HepG2 (cell line): ENCODE data around the gene CTNND2. TPM values are rescaled to one million over a fixed set of nuclear protein-coding genes. Genes with fewer than 3 reads are reported as not detected.

Source experiments
- ATAC-seq: fragments of 200-7000 bp; cut with Tn5 transposase; 3 replicates; pipeline ENCODE4 v1.9.1; 2020; ENCODE audit warnings: mild to moderate bottlenecking, moderate library complexity
- BruUV-seq: library from RNA; stranded (reverse); fragments of 400-500 nt; replicated peaks from 2 replicates; lab custom pipeline; 2021; lab: Mats Ljungman, UMichigan
- CTCF ChIA-PET: fragments of 300-600 bp; formaldehyde crosslinking; extraction: SDS; loops from one replicate; lab custom pipeline; 2021; ENCODE audit warnings: low total read pairs, inconsistent platforms, low intra/inter-chr PET ratio; lab: Yijun Ruan, JAX
- POLR2A ChIA-PET: fragments of 350-600 bp; sonication (Branson Sonifier 250); formaldehyde crosslinking; loops from one replicate; lab custom pipeline; 2020; ENCODE audit warnings: antibody characterized with exemption, inconsistent platforms; lab: Yijun Ruan, JAX
- DNase-seq: peaks from one replicate; pipeline ENCODE4 v3.0.0-alpha.2; 2015; ENCODE audit warnings: low spot score
- FAIRE-seq: peaks from 3 replicates; lab custom pipeline; 2011; peaks lifted over from hg19 to GRCh38; lab: Jason Lieb, UNC
- H2AFZ ChIP-seq: one replicate; pipeline ENCODE4 v1.6.1; 2011; ENCODE audit warnings: low read length, inconsistent platforms
- H3K27ac ChIP-seq: fragments of 300-600 bp; 3 replicates; pipeline ENCODE4 v1.8.0; 2011; ENCODE audit warnings: mixed run types, mild to moderate bottlenecking, mixed read lengths, low read length, inconsistent platforms; ENCODE audit not compliant: insufficient read depth; ENCODE audit errors: extremely low read length
- H3K27me3 ChIP-seq, 2 experiments: fragments of 200-600 bp in 1 of 2; 2 replicates in 1 of 2; 3 replicates in 1 of 2; pipeline versions ENCODE4 v1.6.0 to v1.8.0; 2011; ENCODE audit warnings: low read length in 2 of 2, mild to moderate bottlenecking in 2 of 2, moderate library complexity in 2 of 2, inconsistent platforms in 1 of 2; ENCODE audit not compliant: insufficient read depth in 2 of 2, control insufficient read depth in 1 of 2
- H3K36me3 ChIP-seq, 2 experiments: fragments of 200-600 bp in 1 of 2; replicated peaks in 1 of 2; 2 replicates in 1 of 2; 3 replicates in 1 of 2; pipeline versions ENCODE4 v1.5.1 to v1.8.0; 2011; ENCODE audit warnings: low read length in 2 of 2, inconsistent platforms in 1 of 2; ENCODE audit not compliant: insufficient read depth in 2 of 2, control insufficient read depth in 1 of 2
- H3K4me1 ChIP-seq: 2 replicates; pipeline ENCODE4 v1.5.1; 2012; ENCODE audit warnings: low read length, inconsistent platforms; ENCODE audit not compliant: insufficient read depth
- H3K4me2 ChIP-seq: 2 replicates; pipeline ENCODE4 v1.6.0; 2011; ENCODE audit warnings: low read depth, low read length, inconsistent platforms
- H3K4me3 ChIP-seq, 3 experiments: fragments of 200-600 bp in 1 of 3; sonication (generic), shearing (Covaris generic) in 1 of 3; replicated peaks in 1 of 3; 2 replicates each; pipeline ENCODE4 v1.5.1; 2011 to 2016; ENCODE audit warnings: low read length in 3 of 3, inconsistent platforms in 2 of 3, low read depth in 2 of 3, mild to moderate bottlenecking in 2 of 3, control low read depth in 1 of 3, mixed read lengths in 1 of 3; ENCODE audit not compliant: insufficient read depth in 1 of 3
- H3K79me2 ChIP-seq: one replicate; pipeline ENCODE4 v1.6.1; 2011; ENCODE audit warnings: low read length, inconsistent platforms; ENCODE audit not compliant: insufficient read depth
- H3K9ac ChIP-seq: 2 replicates; pipeline ENCODE4 v1.6.0; 2011; ENCODE audit warnings: mild to moderate bottlenecking, low read depth, low read length, inconsistent platforms; ENCODE audit not compliant: insufficient read depth
- H3K9me3 ChIP-seq: 2 replicates; pipeline ENCODE4 v1.5.1; 2012; ENCODE audit warnings: mild to moderate bottlenecking, low read length
- H4K20me1 ChIP-seq: 2 replicates; pipeline ENCODE4 v1.6.0; 2011; ENCODE audit warnings: inconsistent platforms, mild to moderate bottlenecking, low read length, moderate library complexity; ENCODE audit not compliant: insufficient read depth
- CAMTA2 ChIP-seq: sonication (generic); formaldehyde crosslinking; IDR thresholded peaks from 2 replicates; pipeline ENCODE4 v1.4.0; 2020; ENCODE audit warnings: mild to moderate bottlenecking, missing genetic modification reagents, borderline replicate concordance
- CC2D1A ChIP-seq: sonication (generic); formaldehyde crosslinking; IDR thresholded peaks from 2 replicates; pipeline ENCODE4 v1.8.1; 2023; ENCODE audit warnings: mild to moderate bottlenecking, missing genetic modification reagents
- GATAD1 ChIP-seq: IDR thresholded peaks from 2 replicates; pipeline ENCODE4 v1.6.1; 2016; ENCODE audit warnings: missing genetic modification reagents, missing compliant biosample characterization
- PHB2 ChIP-seq: fragments of 450-650 bp; IDR thresholded peaks from 2 replicates; pipeline ENCODE4 v1.6.1; 2018; ENCODE audit not compliant: partially characterized antibody
- RCOR2 ChIP-seq: IDR thresholded peaks from 2 replicates; pipeline ENCODE4 v1.6.1; 2016; ENCODE audit warnings: missing biosample characterization, missing genetic modification reagents
- SIN3A ChIP-seq: IDR thresholded peaks from 2 replicates; pipeline ENCODE4 v1.6.1; 2011; ENCODE audit warnings: low read depth, mild to moderate bottlenecking, control low read depth, low read length, borderline replicate concordance
- TSC22D2 ChIP-seq: sonication (generic); formaldehyde crosslinking; IDR thresholded peaks from 2 replicates; pipeline ENCODE4 v1.5.1; 2020; ENCODE audit warnings: missing genetic modification reagents, mild to moderate bottlenecking, borderline replicate concordance
- ZNF496 ChIP-seq: sonication (generic); formaldehyde crosslinking; IDR thresholded peaks from 2 replicates; pipeline ENCODE4 v1.8.1; 2023; ENCODE audit warnings: mild to moderate bottlenecking, moderate library complexity, missing genetic modification reagents; ENCODE audit not compliant: insufficient replicate concordance
- ZNF570 ChIP-seq: sonication (generic); formaldehyde crosslinking; IDR thresholded peaks from 2 replicates; pipeline ENCODE4 v1.4.0; 2020; ENCODE audit warnings: mild to moderate bottlenecking, missing genetic modification reagents, borderline replicate concordance
- ZNF572 ChIP-seq: sonication (generic); formaldehyde crosslinking; IDR thresholded peaks from 2 replicates; pipeline ENCODE4 v1.5.1; 2020; ENCODE audit warnings: mild to moderate bottlenecking, missing genetic modification reagents
- in situ Hi-C: cut with HindIII; loops from 2 replicates; pipeline ENCODE4 v1.10.0; 2017; ENCODE audit warnings: low pct_unique_long_range_greater_than_20kb; ENCODE audit not compliant: extremely low pct_ligation_motif_present
- intact Hi-C: fragments of 100-400 bp; cut with micrococcal nuclease; formaldehyde crosslinking; loops from one replicate; pipeline ENCODE4 v1.10.0; 2022; ENCODE audit not compliant: unreplicated experiment
- polyA plus RNA-seq, 8 experiments: library from polyadenylated mRNA; depleted of rRNA in 3 of 8; stranded (reverse) in 7 of 8; unstranded in 1 of 8; fragments of >200 nt; fragmentation: Illumina TruSeq in 4 of 8; extraction: Trizol in 4 of 8; gene quantifications; 2 replicates each; pipeline versions ENCODE4 v1.2.1 to v1.2.3, GENCODE V29; 2011 to 2016; ENCODE audit warnings: low read depth in 4 of 8, missing spikeins in 1 of 8, mixed read lengths in 1 of 8; ENCODE audit not compliant: insufficient read depth in 1 of 8
- total RNA-seq, 5 experiments: library from RNA; depleted of rRNA; stranded (reverse); fragments of >200 nt; fragmentation: Illumina TruSeq; extraction: Trizol; gene quantifications; 2 replicates each; pipeline ENCODE4 v1.2.3, GENCODE V29; 2016; ENCODE audit warnings: low read depth in 1 of 5
- TF ChIP-seq, protein P1 (sequence below): sonication (generic); formaldehyde crosslinking; IDR thresholded peaks from 2 replicates; pipeline ENCODE4 v1.8.0; 2022; ENCODE audit warnings: mild to moderate bottlenecking, missing genetic modification reagents, moderate library complexity
- TF ChIP-seq, protein P2 (sequence below): sonication (generic); formaldehyde crosslinking; IDR thresholded peaks from 2 replicates; pipeline ENCODE4 v1.8.1; 2023; ENCODE audit warnings: mild to moderate bottlenecking, moderate library complexity, missing genetic modification reagents
- TF ChIP-seq, protein P3 (sequence below): sonication (generic); formaldehyde crosslinking; IDR thresholded peaks from 2 replicates; pipeline ENCODE4 v1.8.0; 2022; ENCODE audit warnings: low read depth, missing genetic modification reagents
- TF ChIP-seq, protein P4 (sequence below): sonication (generic); formaldehyde crosslinking; IDR thresholded peaks from 2 replicates; pipeline ENCODE4 v1.5.0; 2020; ENCODE audit warnings: missing genetic modification reagents
- TF ChIP-seq, protein P5 (sequence below): IDR thresholded peaks from 2 replicates; pipeline ENCODE4 v1.6.1; 2016; ENCODE audit warnings: missing biosample characterization, missing genetic modification reagents, low read depth

Gene CTNND2
- total and polyA plus RNA-seq, 2 of the 13 experiments (the other 11 are each of a cell fraction or from before 2014, with no cell fraction given), result not detected

DNA sequence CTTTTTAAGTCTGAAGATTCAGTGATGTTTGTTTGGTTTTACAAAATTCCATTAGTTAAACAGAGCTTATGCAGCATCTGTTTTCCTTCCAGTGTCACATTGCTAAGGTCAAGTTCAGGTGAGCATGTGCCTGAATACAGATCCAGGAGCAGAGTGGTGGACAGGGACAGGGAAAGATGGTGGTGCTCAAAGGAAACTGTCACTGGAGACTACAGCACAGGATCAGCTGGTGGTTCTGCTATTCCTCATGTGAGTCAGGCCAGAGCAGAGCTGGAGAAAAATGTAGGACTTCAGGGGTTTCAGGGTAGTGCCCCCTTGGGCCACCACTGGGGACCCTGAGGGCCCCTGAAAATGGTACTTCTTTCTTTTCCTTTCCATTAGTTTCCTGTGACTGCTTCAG, 859.7 kb downstream of the CTNND2 start:
- Histone ChIP-seq H3K4me1 (peaks cover 6% of the 10 kb centered on the region; the same call in 1 of the 2 replicates), H3K36me3 (no peaks in the 10 kb centered on the region), H3K79me2 (no peaks in the 10 kb centered on the region), H3K4me3 (no peak overlapping the region), H3K9me3 (no peaks in the 10 kb centered on the region), H3K27ac (no peak overlapping the region), H3K27me3 (no peaks in the 10 kb centered on the region), H3K4me2 (no peak overlapping the region), H4K20me1 (no peaks in the 10 kb centered on the region), H2AFZ (no peak overlapping the region), H3K9ac (no peak overlapping the region)
- CTCF ChIA-PET, result no interaction called here
- intact Hi-C loops, result loop anchor here (10.0 kb wide), 1 partner anchor 180 kb away; no protein-coding TSS in a partner anchor
- ATAC-seq (no peak), DNase-seq (no peak), FAIRE-seq (no peak)
- in situ Hi-C loops, result no loop called here
- TF ChIP-seq ZNF572 (CRISPR knock-in tag) (no peak), RCOR2 (no peak), ZNF570 (CRISPR knock-in tag) (no peak), GATAD1 (CRISPR knock-in tag) (no peak), SIN3A (no peak), PHB2 (no peak), CC2D1A (CRISPR knock-in tag) (no peak), TSC22D2 (CRISPR knock-in tag) (no peak), CAMTA2 (no peak), ZNF496 (CRISPR knock-in tag) (no peak)
- TF ChIP-seq, protein P1, sequence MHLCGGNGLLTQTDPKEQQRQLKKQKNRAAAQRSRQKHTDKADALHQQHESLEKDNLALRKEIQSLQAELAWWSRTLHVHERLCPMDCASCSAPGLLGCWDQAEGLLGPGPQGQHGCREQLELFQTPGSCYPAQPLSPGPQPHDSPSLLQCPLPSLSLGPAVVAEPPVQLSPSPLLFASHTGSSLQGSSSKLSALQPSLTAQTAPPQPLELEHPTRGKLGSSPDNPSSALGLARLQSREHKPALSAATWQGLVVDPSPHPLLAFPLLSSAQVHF (CRISPR knock-in tag), result no peak
- TF ChIP-seq, protein P2, sequence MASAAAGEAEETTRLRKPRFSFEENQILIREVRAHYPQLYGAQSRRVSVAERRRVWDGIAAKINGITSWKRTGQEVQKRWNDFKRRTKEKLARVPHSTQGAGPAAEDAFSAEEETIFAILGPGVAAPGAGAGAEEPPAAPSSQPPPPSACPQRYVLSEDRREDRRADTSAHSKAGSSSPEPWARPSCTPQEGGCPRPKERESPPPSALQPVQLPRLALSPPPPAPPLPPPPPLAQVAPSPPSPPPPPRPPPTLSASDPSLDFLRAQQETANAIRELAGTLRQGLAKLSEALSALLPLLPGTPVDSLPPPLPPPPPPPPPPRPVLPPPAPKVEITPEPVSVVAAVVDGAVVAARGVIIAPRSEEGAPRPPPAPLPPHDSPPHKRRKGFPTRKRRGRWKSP (CRISPR knock-in tag), result no peak
- TF ChIP-seq, protein P3, sequence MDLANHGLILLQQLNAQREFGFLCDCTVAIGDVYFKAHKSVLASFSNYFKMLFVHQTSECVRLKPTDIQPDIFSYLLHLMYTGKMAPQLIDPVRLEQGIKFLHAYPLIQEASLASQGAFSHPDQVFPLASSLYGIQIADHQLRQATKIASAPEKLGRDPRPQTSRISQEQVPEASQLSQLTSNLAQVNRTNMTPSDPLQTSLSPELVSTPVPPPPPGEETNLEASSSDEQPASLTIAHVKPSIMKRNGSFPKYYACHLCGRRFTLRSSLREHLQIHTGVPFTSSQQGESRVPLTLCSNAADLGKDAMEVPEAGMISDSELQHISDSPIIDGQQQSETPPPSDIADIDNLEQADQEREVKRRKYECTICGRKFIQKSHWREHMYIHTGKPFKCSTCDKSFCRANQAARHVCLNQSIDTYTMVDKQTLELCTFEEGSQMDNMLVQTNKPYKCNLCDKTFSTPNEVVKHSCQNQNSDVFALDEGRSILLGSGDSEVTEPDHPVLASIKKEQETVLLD (CRISPR knock-in tag), result no peak
- TF ChIP-seq, protein P4, sequence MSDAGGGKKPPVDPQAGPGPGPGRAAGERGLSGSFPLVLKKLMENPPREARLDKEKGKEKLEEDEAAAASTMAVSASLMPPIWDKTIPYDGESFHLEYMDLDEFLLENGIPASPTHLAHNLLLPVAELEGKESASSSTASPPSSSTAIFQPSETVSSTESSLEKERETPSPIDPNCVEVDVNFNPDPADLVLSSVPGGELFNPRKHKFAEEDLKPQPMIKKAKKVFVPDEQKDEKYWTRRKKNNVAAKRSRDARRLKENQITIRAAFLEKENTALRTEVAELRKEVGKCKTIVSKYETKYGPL (CRISPR knock-in tag), result no peak
- TF ChIP-seq, protein P5, sequence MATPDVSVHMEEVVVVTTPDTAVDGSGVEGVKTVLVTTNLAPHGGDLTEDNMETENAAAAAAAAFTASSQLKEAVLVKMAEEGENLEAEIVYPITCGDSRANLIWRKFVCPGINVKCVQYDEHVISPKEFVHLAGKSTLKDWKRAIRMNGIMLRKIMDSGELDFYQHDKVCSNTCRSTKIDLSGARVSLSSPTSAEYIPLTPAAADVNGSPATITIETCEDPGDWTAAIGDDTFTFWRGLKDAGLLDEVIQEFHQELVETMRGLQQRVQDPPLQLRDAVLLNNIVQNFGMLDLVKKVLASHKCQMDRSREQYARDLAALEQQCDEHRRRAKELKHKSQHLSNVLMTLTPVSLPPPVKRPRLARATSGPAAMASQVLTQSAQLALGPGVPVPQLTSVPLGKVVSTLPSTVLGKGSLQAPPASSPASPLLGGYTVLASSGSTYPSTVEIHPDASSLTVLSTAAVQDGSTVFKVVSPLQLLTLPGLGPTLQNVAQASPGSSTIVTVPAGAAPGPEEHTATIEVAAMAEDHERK (CRISPR knock-in tag), result no peak
- BruUV-seq, result no TSS peak
- POLR2A ChIA-PET, result no interaction called here
